Nephron (organoid): ENCODE measurements around the gene GIMAP6.
"Not testable (repeated sequence)": the region's sequence is repeated elsewhere in the genome, so short reads cannot be mapped to it uniquely, and the experiment has no call there.

Experiments used
- H3K27ac Mint-ChIP-seq, 3 experiments: 2 replicates each; pipeline ENCODE4 v1.8.0; 2020; ENCODE audit warnings: mixed read lengths in 3 of 3, mild to moderate bottlenecking in 2 of 3, moderate library complexity in 1 of 3
- H3K27me3 Mint-ChIP-seq: 2 replicates; pipeline ENCODE4 v1.8.0; 2021; ENCODE audit warnings: low read depth, mild to moderate bottlenecking, moderate library complexity, mixed read lengths
- H3K36me3 Mint-ChIP-seq: 2 replicates; pipeline ENCODE4 v1.8.0; 2020; ENCODE audit warnings: low read depth, mixed read lengths
- H3K4me1 Mint-ChIP-seq: 2 replicates; pipeline ENCODE4 v1.8.0; 2020; ENCODE audit warnings: mixed read lengths
- H3K4me3 Mint-ChIP-seq, 3 experiments: 2 replicates each; pipeline ENCODE4 v1.8.0; 2020; ENCODE audit warnings: mild to moderate bottlenecking in 3 of 3, mixed read lengths in 3 of 3, moderate library complexity in 2 of 3
- H3K9me3 Mint-ChIP-seq: 2 replicates; pipeline ENCODE4 v1.8.0; 2020; ENCODE audit warnings: mixed read lengths
- TF ChIP-seq, protein P1 (sequence below), 3 experiments: fragments of 200-600 bp; sonication (generic); IDR thresholded peaks; one replicate each; pipeline ENCODE4 v1.5.0; 2021; ENCODE audit warnings: antibody characterized with exemption in 3 of 3; ENCODE audit not compliant: unreplicated experiment in 3 of 3

GIMAP6 gene

DNA sequence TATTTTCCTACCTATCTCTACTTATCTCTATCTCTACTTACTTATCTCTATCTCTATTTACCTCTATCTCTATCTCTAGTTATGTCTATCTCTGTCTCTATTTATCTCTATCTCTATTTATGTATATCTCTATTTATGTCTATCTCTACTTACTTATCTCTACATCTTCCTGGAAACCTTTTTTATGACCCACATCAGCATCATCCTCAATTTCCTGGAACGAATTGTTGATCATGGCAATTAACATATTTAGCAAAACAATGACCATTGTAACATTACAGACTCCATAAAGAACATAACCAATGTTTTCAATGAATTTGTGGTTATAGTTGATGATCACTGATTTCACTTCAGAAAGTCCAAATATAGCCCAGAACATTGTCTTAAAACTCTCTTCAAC is 18.3 kb downstream of the GIMAP6 start:
- TF ChIP-seq, protein P1, sequence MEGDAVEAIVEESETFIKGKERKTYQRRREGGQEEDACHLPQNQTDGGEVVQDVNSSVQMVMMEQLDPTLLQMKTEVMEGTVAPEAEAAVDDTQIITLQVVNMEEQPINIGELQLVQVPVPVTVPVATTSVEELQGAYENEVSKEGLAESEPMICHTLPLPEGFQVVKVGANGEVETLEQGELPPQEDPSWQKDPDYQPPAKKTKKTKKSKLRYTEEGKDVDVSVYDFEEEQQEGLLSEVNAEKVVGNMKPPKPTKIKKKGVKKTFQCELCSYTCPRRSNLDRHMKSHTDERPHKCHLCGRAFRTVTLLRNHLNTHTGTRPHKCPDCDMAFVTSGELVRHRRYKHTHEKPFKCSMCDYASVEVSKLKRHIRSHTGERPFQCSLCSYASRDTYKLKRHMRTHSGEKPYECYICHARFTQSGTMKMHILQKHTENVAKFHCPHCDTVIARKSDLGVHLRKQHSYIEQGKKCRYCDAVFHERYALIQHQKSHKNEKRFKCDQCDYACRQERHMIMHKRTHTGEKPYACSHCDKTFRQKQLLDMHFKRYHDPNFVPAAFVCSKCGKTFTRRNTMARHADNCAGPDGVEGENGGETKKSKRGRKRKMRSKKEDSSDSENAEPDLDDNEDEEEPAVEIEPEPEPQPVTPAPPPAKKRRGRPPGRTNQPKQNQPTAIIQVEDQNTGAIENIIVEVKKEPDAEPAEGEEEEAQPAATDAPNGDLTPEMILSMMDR (IDR thresholded peaks at IDR 0.05; ENCODE audit: unreplicated experiment in 3 of 3) = no peak
- Mint-ChIP-seq H3K4me3 (no peak overlapping the region), H3K36me3 (no peaks in the 10 kb centered on the region), H3K27ac (no peak overlapping the region), H3K27me3 (no peaks in the 10 kb centered on the region), H3K9me3 (peaks cover 5% of the 10 kb centered on the region), H3K4me1 (no peaks in the 10 kb centered on the region)

DNA sequence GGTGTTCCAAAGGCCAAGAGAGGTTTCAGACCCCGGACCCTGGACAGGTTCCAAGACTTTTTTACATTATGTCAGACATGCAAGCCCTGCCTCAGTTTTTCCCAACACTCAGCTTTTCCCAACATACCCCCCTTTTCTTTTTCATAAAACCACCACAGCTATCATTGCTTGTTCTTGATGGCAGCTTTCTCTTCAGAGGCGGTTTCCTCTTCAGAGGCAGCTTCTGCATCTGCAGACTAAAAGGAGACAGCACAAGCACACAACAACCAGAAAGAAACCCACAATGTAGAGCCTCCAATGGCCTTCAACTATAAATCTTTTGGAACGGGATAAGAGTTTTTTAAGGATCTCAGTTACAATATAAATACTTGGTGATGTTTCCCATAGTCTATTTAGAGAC is 19.3 kb downstream of the GIMAP6 start:
- Mint-ChIP-seq H3K36me3 (no peaks in the 10 kb centered on the region), H3K4me3 (no peak overlapping the region), H3K27me3 (peaks cover 6% of the 10 kb centered on the region), H3K27ac (no peak overlapping the region), H3K9me3 (peaks cover 5% of the 10 kb centered on the region), H3K4me1 (no peaks in the 10 kb centered on the region)
- TF ChIP-seq, protein P1 (IDR thresholded peaks at IDR 0.05; ENCODE audit: unreplicated experiment in 3 of 3) = no peak

DNA sequence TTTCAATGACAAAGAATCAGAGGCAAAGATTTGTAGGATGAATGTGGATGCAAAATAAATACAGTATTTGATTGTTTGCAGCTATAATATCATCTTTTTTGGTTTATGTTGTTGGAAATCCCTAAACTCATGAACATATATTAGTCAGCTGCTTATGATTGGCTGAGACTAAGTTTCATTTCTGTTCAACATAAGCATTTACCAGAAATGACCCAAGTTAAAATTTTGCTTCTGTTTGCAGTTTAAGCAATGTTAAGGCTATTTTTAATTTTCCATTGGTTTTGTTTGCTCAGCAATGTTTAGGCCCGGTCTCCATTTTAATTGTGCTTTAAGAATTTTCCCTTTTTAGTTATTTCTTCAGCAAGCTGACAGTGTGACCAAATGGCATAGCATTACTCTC is 22.0 kb downstream of the GIMAP6 start:
- Mint-ChIP-seq H3K36me3 (no peaks in the 10 kb centered on the region), H3K4me3 (no peak overlapping the region), H3K27ac (no peak overlapping the region), H3K27me3 (peaks cover 9% of the 10 kb centered on the region), H3K9me3 (peaks cover 9% of the 10 kb centered on the region), H3K4me1 (no peaks in the 10 kb centered on the region)
- TF ChIP-seq, protein P1 (IDR thresholded peaks at IDR 0.05; ENCODE audit: unreplicated experiment in 3 of 3) = no peak

DNA sequence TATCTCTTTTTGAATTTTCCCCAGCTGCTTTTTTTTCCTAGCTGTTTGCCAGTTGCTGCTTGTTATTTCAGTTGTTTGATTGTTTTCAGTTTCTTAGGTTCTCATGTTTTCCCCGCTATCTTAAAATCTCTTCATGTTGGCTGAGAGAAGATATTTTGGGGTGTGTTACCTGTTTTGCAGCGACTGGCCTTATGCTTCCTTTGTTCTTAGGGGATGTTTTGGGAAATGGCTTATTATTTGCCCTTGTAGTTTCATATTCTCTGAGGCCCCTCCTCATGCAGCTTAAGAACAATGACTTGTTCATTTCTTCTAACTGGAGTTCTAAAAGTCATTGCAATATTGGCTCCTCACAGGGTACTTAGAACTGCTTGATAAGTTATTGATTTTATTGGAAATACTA is 28.6 kb downstream of the GIMAP6 start:
- H3K27ac Mint-ChIP-seq, H3K4me3 Mint-ChIP-seq, H3K36me3 Mint-ChIP-seq, H3K4me1 Mint-ChIP-seq: not testable (repeated sequence)
- Mint-ChIP-seq H3K9me3 (peaks cover 25% of the 10 kb centered on the region), H3K27me3 (peaks cover 12% of the 10 kb centered on the region)

DNA sequence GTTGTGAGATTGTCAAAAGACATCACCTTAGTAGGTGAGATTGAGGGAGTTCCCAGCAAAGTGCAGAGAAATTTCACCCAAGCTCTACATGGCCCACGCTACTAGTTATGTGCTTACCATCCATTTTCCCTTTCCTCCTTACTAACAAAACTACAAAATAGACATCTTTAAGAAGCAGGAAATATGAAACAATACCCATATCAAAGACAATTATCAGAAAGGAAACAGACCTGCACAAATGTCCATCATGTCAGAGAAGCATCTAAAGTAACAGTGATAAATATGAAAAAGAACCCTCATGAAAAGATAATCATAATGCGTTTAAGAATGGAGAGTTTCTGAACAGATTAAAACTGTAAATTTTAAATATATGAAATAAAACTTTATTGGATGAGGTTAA is 36.8 kb downstream of the GIMAP6 start:
- Mint-ChIP-seq H3K9me3 (peaks cover 51% of the 10 kb centered on the region), H3K27ac (no peak overlapping the region), H3K4me3 (no peak overlapping the region), H3K27me3 (peaks cover 9% of the 10 kb centered on the region), H3K4me1 (no peaks in the 10 kb centered on the region), H3K36me3 (no peaks in the 10 kb centered on the region)
- TF ChIP-seq, protein P1 (IDR thresholded peaks at IDR 0.05; ENCODE audit: unreplicated experiment in 3 of 3) = no peak

DNA sequence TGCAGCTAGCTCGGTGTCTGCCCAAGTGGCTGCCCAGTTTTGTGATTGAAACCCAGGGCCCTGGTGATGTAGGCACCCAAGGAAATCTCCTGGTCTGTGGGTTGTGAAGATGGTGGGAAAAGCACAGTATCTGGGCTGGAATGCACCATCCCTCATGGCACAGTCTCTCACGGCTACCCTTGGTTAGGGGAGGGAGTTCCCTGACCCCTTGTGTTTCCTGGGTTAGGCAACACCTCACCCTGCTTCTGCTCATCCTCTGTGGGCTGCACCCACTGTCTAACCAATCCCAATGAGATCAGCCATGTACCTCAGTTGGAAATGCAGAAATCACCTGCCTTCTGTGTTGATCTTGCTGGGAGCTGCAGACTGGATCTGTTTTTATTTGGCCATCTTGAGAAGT is 37.4 kb downstream of the GIMAP6 start:
- Mint-ChIP-seq H3K27ac (no peak overlapping the region), H3K4me1 (no peaks in the 10 kb centered on the region), H3K9me3 (peaks cover 45% of the 10 kb centered on the region), H3K36me3 (no peaks in the 10 kb centered on the region), H3K4me3 (no peak overlapping the region), H3K27me3 (peaks cover 6% of the 10 kb centered on the region)
- TF ChIP-seq, protein P1 (IDR thresholded peaks at IDR 0.05; ENCODE audit: unreplicated experiment in 3 of 3) = no peak
